ENCODE results near the gene ALKBH6. TPM values are rescaled to one million over a fixed set of nuclear protein-coding genes. Genes with fewer than 3 reads are reported as not detected.

Gene ALKBH6
- total and polyA plus RNA-seq, 2 of the 13 experiments (the other 11 are each of a cell fraction or from before 2014, with no cell fraction given) = 13.7 to 18.1 TPM

- TF ChIP-seq ATF1 (CRISPR knock-in tag; IDR thresholded peaks at IDR 0.05) = no peak
- TF ChIP-seq ZNF556 (CRISPR knock-in tag; IDR thresholded peaks at IDR 0.05; ENCODE audit: borderline replicate concordance) = no peak
- TF ChIP-seq ZFP1 (CRISPR knock-in tag; IDR thresholded peaks at IDR 0.05) = no peak
- no peak for TF ChIP-seq ATRX (CRISPR knock-in tag; IDR thresholded peaks at IDR 0.05; ENCODE audit: borderline replicate concordance)
- peak; percentile 87 for TF ChIP-seq ZNF121 (CRISPR knock-in tag; IDR thresholded peaks at IDR 0.05)
These were observed 45.3 kb upstream of the ALKBH6 start (continued) for GRCh38 chr19:36059180-36059910.

GRCh38 chr19:36058481-36059179 is 44.6 kb upstream of the ALKBH6 start:
- FAIRE-seq = peak; percentile 84
- Histone ChIP-seq H3K27me3 (ENCODE audit: control insufficient read depth in 1 of 2, insufficient read depth in 2 of 2, low read length in 2 of 2) (no peaks in the 10 kb centered on the region; a peak in 1 of 5 replicates), H3K4me1 (ENCODE audit: insufficient read depth, low read length) (peaks cover 59% of the 10 kb centered on the region), H3K79me2 (ENCODE audit: insufficient read depth, low read length) (peaks cover 19% of the 10 kb centered on the region), H3K4me2 (ENCODE audit: low read depth, low read length) (peak overlapping the region; percentile 65), H4K20me1 (ENCODE audit: insufficient read depth, low read length) (no peaks in the 10 kb centered on the region), H3K36me3 (replicated peaks in 1 of 2; ENCODE audit: control insufficient read depth in 1 of 2, insufficient read depth in 2 of 2, low read length in 2 of 2) (peaks cover 3 to 18% of the 10 kb centered on the region in 2 experiments; a peak in 3 of 5 replicates), H3K9ac (ENCODE audit: insufficient read depth, low read depth, low read length) (peak overlapping the region; percentile 61), H3K27ac (ENCODE audit: extremely low read length, insufficient read depth, low read length) (peak overlapping the region; percentile 88), H2AFZ (ENCODE audit: low read length) (no peak overlapping the region), H3K9me3 (ENCODE audit: low read length) (no peaks in the 10 kb centered on the region), H3K4me3 (replicated peaks in 1 of 3; ENCODE audit: insufficient read depth in 1 of 3, low read depth in 2 of 3, low read length in 3 of 3) (peak overlapping the region in 1 of 3 experiments; percentile 32; a peak in 2 of 6 replicates)
- ChIA-PET POLR2A (interaction anchor here (1.0 to 2.3 kb wide), 8 partner anchors 17 to 431 kb away, joined by 3 to 10 read pairs (median 5); partner anchors contain the start of genes ALKBH6, CAPNS1, POLR2I and TBCB), CTCF (ENCODE audit: low intra/inter-chr PET ratio, low total read pairs) (no interaction called here)
- intact Hi-C loops (cut with micrococcal nuclease; ENCODE audit: unreplicated experiment) (loop anchor here (10.0 kb wide), 1 partner anchor 1156 kb away; the partner anchor contains the start of genes ZNF383 and ZNF585B), in situ Hi-C loops (cut with HindIII; ENCODE audit: extremely low pct_ligation_motif_present, low pct_unique_long_range_greater_than_20kb) (no loop called here)
- BruUV-seq (replicated peaks) = TSS peak; percentile 83
- WGBS (ENCODE audit: low lambda C conversion rate) = 40% methylated on average over 12 of the region's 12 CpGs
- ATAC-seq = peak; percentile 43
- DNase-seq (ENCODE audit: low spot score) = peak; percentile 92
- 0 out of 2 replicates have a peak, but pooled peaks have one; percentile 51 for TF ChIP-seq RXRA (CRISPR knock-in tag; IDR thresholded peaks at IDR 0.05)
- TF ChIP-seq HDAC2 (CRISPR knock-in tag; IDR thresholded peaks at IDR 0.05) = peak; percentile 31; the same call in 1 of the 2 replicates
- TF ChIP-seq EP300 (IDR thresholded peaks at IDR 0.05; ENCODE audit: low read depth in 2 of 2, low read length in 2 of 2) = peak; percentile 30 to 57; a peak in 3 of 4 replicates
- peak; percentile 77; the same call in 1 of the 2 replicates for TF ChIP-seq EP300 (CRISPR knock-in tag; IDR thresholded peaks at IDR 0.05; ENCODE audit: borderline replicate concordance)
- peak; percentile 58; the same call in 1 of the 2 replicates for TF ChIP-seq ELF3 (CRISPR knock-in tag; IDR thresholded peaks at IDR 0.05)
- peak; percentile 85 for TF ChIP-seq NCOA2 (CRISPR knock-in tag; IDR thresholded peaks at IDR 0.05)
- TF ChIP-seq FOSL2 (CRISPR knock-in tag; IDR thresholded peaks at IDR 0.05) = peak; percentile 44
- TF ChIP-seq MIER2 (CRISPR knock-in tag; IDR thresholded peaks at IDR 0.05) = 0 out of 2 replicates have a peak, but pooled peaks have one; percentile 24
- peak; percentile 56; the same call in 1 of the 2 replicates for TF ChIP-seq NR2C2 (CRISPR knock-in tag; IDR thresholded peaks at IDR 0.05; ENCODE audit: borderline replicate concordance)
- TF ChIP-seq ZZZ3 (CRISPR knock-in tag; IDR thresholded peaks at IDR 0.05; ENCODE audit: borderline replicate concordance) = no peak
- peak; percentile 63; the same call in 1 of the 2 replicates for TF ChIP-seq ZNF430 (CRISPR knock-in tag; IDR thresholded peaks at IDR 0.05)
- TF ChIP-seq ZBTB7B (CRISPR knock-in tag; IDR thresholded peaks at IDR 0.05) = peak; percentile 42; the same call in 1 of the 2 replicates
- peak; percentile 57; the same call in 1 of the 2 replicates for TF ChIP-seq GATAD1 (CRISPR knock-in tag; IDR thresholded peaks at IDR 0.05)
- peak; percentile 27; the same call in 1 of the 2 replicates for TF ChIP-seq FOXK1 (CRISPR knock-in tag; IDR thresholded peaks at IDR 0.05; ENCODE audit: borderline replicate concordance, low read depth)
- 0 out of 2 replicates have a peak, but pooled peaks have one; percentile 38 for TF ChIP-seq ZSCAN25 (CRISPR knock-in tag; IDR thresholded peaks at IDR 0.05)
- peak; percentile 20; the same call in 1 of the 2 replicates for TF ChIP-seq ZNF501 (CRISPR knock-in tag; IDR thresholded peaks at IDR 0.05)
- TF ChIP-seq POLR2AphosphoS2 (IDR thresholded peaks at IDR 0.05; ENCODE audit: low read depth, low read length) = no peak
- TF ChIP-seq FOXP1 (IDR thresholded peaks at IDR 0.05) = no peak
- peak; percentile 39; the same call in 1 of the 2 replicates for TF ChIP-seq FOXP1 (CRISPR knock-in tag; IDR thresholded peaks at IDR 0.05)
- 0 out of 4 replicates have a peak, but pooled peaks of 1 of the 2 experiments have one; percentile 43 for TF ChIP-seq POLR2A (IDR thresholded peaks at IDR 0.05; ENCODE audit: insufficient read depth in 1 of 2, low read depth in 2 of 2, low read length in 2 of 2)
- TF ChIP-seq NR2F1 (CRISPR knock-in tag; IDR thresholded peaks at IDR 0.05) = peak in 1 of 2 experiments; percentile 23; a peak in 1 of 4 replicates

All from HepG2 (cell line).